Measurements from ENCODE around the gene WWOX.

The WWOX gene

DNA sequence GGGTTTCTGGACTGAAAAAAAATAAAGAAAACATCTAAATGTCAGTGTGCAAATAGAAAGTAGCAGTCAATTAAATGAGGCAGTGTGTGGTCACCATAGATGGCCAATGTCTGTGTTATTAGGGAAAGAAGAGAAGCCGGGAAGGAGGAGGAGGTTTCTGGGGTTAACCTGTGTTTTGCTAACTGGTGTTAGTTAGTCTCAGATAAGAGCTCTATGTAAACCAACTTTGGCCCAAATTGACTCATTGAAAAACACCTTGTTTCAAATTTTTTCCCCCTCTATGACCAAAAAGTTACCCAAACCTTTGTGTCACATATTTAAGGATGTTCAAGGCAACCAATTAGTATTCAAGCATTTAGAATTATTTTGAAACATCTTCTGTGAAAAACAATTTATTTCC is 970.2 kb downstream of the WWOX start:
- DNase-seq (ENCODE audit: low read depth) = no peak

DNA sequence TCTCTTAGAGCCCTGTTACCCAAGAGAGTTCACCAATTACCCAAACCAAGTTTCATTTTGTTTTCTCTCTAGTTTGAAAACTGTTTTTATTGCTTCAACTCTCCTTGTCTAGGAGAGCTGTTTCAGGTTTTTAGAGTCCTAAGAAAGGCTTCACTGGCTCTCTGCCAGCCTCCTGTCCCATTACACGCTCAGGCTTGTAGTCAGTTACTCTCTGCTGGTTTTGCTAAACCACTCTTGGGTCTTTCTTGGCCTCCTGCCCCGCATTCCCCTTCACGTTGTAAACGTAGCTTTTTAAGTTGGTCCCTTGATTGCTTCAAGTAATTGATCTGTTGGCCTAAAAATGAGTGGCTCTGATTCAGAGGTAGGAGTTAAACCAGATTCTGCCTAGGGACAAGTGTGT is 972.0 kb downstream of the WWOX start:
- DNase-seq (ENCODE audit: low read depth) = no peak

GRCh38 chr16:79072517-79072916 is 973.1 kb downstream of the WWOX start:
- no peak for DNase-seq (ENCODE audit: low read depth)

DNA sequence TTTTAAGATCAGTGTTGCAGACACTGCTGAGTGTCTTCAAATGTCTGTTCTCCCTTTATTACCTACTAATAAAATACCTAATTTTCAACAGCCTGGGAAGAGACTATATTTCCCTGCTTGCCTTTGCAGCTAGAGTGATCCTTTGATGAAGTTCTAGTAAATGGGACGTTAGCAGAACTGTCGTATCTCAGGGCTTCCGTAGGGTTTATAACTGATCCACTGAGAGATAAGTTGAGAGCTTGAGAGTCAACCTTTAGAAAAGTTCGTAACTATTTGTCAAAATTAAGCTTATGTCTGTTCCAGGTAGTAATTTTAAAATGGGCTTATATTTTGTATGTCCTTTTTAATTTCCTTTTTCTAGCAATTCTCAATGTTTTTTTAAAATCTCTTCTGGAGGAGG is 974.1 kb downstream of the WWOX start:
- no peak for DNase-seq (ENCODE audit: low read depth)

- DNase-seq (ENCODE audit: low read depth) = no peak
Measured at GRCh38 chr16:79074541-79074940, 975.1 kb downstream of the WWOX start.

- DNase-seq (ENCODE audit: low read depth) = no peak
Measured at GRCh38 chr16:79074951-79075350, 975.5 kb downstream of the WWOX start.

GRCh38 chr16:79076047-79076767 is 976.8 kb downstream of the WWOX start:
- no peak for DNase-seq (ENCODE audit: low read depth)

- DNase-seq (ENCODE audit: low read depth) = no peak
Measured at GRCh38 chr16:79077346-79077745, 977.9 kb downstream of the WWOX start.

- no peak for DNase-seq (ENCODE audit: low read depth)
Measured at GRCh38 chr16:79079656-79080420, 980.4 kb downstream of the WWOX start.

GRCh38 chr16:79081297-79082066 is 982.0 kb downstream of the WWOX start:
- DNase-seq (ENCODE audit: low read depth) = no peak

GRCh38 chr16:79082970-79083369 is 983.5 kb downstream of the WWOX start:
- DNase-seq (ENCODE audit: low read depth) = no peak

GRCh38 chr16:79083508-79084299 is 984.2 kb downstream of the WWOX start:
- no peak for DNase-seq (ENCODE audit: low read depth)

GRCh38 chr16:79088971-79089370 is 989.5 kb downstream of the WWOX start:
- no peak for DNase-seq (ENCODE audit: low read depth)

DNA sequence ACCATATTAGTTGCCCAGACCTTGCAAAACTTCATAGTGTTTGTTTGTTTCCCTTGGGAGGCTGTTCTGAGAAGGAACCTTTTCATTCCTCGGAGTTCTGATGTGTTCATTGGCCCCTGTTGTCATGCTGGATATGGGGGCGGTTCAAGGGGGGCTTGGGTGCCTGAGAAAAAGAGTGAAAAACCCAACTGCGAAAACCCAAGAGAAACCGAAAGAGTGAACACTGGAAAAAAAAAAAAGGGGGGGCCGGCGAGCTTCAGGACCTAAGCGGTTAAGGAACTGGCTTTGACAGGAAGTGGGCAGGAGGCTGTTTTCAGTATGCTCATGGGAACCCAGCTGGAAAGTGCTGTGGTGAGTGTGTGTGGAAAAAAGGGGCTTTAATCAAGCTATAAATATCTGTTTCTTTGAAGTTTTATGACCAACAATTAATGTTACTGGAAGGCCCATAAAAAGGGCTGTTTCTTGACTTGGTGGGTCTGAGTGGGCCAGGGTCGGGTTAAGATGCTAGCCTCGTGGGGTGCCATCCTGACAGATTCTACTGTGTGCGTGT is 990.4 kb downstream of the WWOX start:
- no peak for DNase-seq (ENCODE audit: low read depth)

GRCh38 chr16:79090966-79091365 is 991.5 kb downstream of the WWOX start:
- no peak for DNase-seq (ENCODE audit: low read depth)

DNA sequence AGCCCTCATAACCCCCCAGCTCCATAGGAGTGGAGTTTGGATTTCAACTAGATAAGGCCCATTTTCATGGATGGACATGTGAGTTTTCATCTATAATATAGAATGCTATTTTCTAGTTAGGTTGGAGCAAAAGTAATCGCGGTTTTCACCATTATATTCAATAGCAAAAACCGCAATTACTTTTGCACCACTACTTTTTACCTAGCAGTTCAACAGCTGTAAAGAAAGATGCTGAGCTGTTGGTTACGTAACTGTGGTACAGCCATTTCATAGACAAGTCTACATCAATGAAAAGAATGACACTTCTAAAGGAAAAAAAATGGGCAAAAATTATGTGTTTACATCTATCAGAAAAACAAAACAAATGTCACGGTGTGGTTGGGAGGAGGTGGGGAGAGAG is 993.4 kb downstream of the WWOX start:
- DNase-seq (ENCODE audit: low read depth) = no peak

DNA sequence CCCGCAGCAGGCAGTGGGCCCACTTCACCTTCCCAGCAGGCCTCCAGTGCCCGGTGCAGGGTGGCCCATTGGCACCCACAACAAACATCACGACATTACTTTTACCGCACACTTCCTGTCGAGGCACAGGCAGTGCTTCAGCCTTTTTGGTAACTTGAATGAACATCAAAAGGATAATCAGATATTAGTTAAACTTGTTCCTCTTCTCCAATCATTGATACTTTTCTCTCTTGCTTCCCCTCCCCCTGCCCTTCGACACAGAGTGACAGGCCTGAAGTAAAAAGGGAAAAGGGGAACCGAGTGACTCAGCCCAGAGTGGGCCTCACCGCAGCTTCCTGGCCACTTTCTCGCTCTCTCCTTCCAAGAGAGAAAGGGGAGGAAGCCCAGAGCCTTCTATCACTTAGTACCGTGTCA is 994.1 kb downstream of the WWOX start:
- DNase-seq (ENCODE audit: low read depth) = no peak

GRCh38 chr16:79096246-79096645 is 996.8 kb downstream of the WWOX start:
- no peak for DNase-seq (ENCODE audit: low read depth)

- DNase-seq (ENCODE audit: low read depth) = no peak
Measured at GRCh38 chr16:79097166-79097565, 997.7 kb downstream of the WWOX start.

DNA sequence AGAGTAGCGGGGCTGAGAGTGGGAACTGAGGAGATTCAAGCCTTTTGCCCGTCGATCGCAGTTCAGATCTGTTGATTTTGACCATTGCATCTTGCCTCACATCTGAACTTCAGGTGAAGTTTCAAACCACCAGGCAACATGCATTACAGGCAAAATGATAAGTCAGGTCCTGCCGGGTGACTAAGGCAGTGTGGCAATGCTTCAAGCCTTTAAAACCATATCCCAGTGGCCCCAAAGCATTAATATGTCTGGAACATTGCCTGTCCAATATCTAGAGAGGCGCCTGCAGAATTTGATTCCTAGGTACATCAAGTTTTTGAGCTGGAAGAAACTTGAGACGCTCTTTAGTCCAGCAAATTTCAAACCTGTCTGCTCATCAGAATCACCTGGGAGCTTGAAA is 998.3 kb downstream of the WWOX start:
- DNase-seq (ENCODE audit: low read depth) = no peak

DNA sequence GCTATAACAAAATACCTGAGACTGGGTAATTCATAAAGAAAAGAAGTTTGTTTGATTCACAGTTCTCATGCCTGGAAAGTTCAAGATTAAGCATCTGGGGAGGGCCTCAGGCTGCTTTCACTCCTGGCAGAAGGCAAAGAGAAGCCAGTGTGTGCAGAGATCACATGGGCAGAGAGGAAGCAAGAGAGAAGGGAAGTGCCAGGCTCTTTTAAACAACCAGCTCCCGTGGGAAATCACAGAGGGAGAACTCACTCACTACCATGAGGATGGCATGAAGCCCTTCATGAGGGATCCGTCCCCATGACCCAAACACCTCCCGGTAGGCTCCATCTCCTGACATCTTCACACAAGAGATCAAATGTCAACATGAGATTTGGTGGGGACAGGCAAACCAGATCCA is 999.5 kb downstream of the WWOX start:
- DNase-seq (ENCODE audit: low read depth) = no peak

DNA sequence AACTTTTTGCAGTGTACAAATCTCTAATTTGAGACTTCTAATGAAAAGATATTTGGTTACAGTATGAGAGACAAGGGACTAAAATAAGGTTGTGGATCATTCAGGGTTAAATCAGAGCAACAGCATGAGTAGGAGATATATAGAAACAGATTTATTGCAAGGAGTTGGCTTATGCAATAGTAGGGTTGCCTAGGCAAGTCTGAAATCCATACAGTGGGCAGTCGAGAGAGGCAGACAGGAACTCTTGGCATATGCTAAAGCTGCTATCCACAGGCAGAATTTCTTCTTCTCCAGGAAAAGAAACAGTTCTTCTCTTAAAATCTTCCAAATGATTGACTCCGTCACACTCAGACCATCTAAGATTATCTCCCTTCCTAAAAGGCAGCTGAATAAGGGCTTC is 1000.3 kb downstream of the WWOX start:
- no peak for DNase-seq (ENCODE audit: low read depth)

All from activated T-helper 1 cell treated with Interleukin-2 at 50 U/mL for 16 hours (primary cell).